Measurements from ENCODE around the gene RNU4-1.
A peak's percentile ranks its signal among the peaks of the same experiment; 100 is the strongest.

Gene RNU4-1

GRCh38 chr12:120265473-120266179 is 27.4 kb downstream of the RNU4-1 start, which contains the start of gene PXN:
Gene PXN, minus strand, starts transcription at chr12:120265730. Its CDS starts 101 bp downstream, at chr12:120265629.
- peak; percentile 96 for DNase-seq (ENCODE audit: extremely low spot score)

GRCh38 chr12:120264904-120265472 is 28.0 kb downstream of the RNU4-1 start:
- no peak for TF ChIP-seq CTCF (IDR thresholded peaks at IDR 0.05; ENCODE audit: control extremely low read depth, extremely low read depth, low read depth, missing control alignments)
- CTCF ChIA-PET: interaction anchor here (0.7 to 13.4 kb wide), 18 partner anchors 8 to 171 kb away, joined by 3 to 375 read pairs (median 6); partner anchors contain the start of genes RNU4-1, RPLP0 and SIRT4
- POLR2A ChIA-PET: interaction anchor here (2.4 to 3.0 kb wide), 2 partner anchors 26 to 64 kb away, joined by 21 to 29 read pairs; partner anchors contain the start of genes RNU4-1, RNU4-2 and RPLP0
- no peak for DNase-seq (ENCODE audit: extremely low spot score)

More at GRCh38 chr12:120265473-120266179, 27.4 kb downstream of the RNU4-1 start, which contains the start of gene PXN:
- ChIA-PET CTCF (interaction anchor here (0.7 to 13.4 kb wide), 19 partner anchors 8 to 171 kb away, joined by 3 to 375 read pairs (median 6); partner anchors contain the start of genes RNU4-1, RPLP0 and SIRT4), POLR2A (interaction anchor here (0.7 to 3.0 kb wide), 3 partner anchors 26 to 64 kb away, joined by 4 to 29 read pairs (median 21); partner anchors contain the start of genes RNU4-1, RNU4-2 and RPLP0)
- peak; percentile 78 for TF ChIP-seq CTCF (IDR thresholded peaks at IDR 0.05; ENCODE audit: control extremely low read depth, extremely low read depth, low read depth, missing control alignments)

- DNase-seq (ENCODE audit: extremely low spot score): no peak
- CTCF ChIA-PET: interaction anchor here (1.2 to 13.4 kb wide), 10 partner anchors 10 to 172 kb away, joined by 3 to 375 read pairs (median 23); partner anchors contain the start of genes RPLP0 and SIRT4
- no peak for TF ChIP-seq CTCF (IDR thresholded peaks at IDR 0.05; ENCODE audit: control extremely low read depth, extremely low read depth, low read depth, missing control alignments)
- POLR2A ChIA-PET: interaction anchor here (1.4 to 3.0 kb wide), 5 partner anchors 27 to 63 kb away, joined by 4 to 29 read pairs (median 19); partner anchors contain the start of genes RNU4-1, RNU4-2 and RPLP0
Measured at GRCh38 chr12:120264086-120264903, 28.7 kb downstream of the RNU4-1 start.

- no peak for DNase-seq (ENCODE audit: extremely low spot score)
- CTCF ChIA-PET: interaction anchor here (1.2 to 13.4 kb wide), 4 partner anchors 14 to 38 kb away, joined by 3 to 375 read pairs (median 74); partner anchors contain the start of gene SIRT4
- POLR2A ChIA-PET: interaction anchor here (1.4 to 3.0 kb wide), 3 partner anchors 28 to 63 kb away, joined by 4 to 19 read pairs (median 4); partner anchors contain the start of genes RNU4-1, RNU4-2 and RPLP0
- no peak for TF ChIP-seq CTCF (IDR thresholded peaks at IDR 0.05; ENCODE audit: control extremely low read depth, extremely low read depth, low read depth, missing control alignments)
Measured at GRCh38 chr12:120263748-120264085, 29.3 kb downstream of the RNU4-1 start.

- no peak for DNase-seq (ENCODE audit: extremely low spot score)
- CTCF ChIA-PET: interaction anchor here (1.2 to 13.4 kb wide), 5 partner anchors 14 to 39 kb away, joined by 3 to 375 read pairs (median 46); partner anchors contain the start of gene SIRT4
- TF ChIP-seq CTCF (IDR thresholded peaks at IDR 0.05; ENCODE audit: control extremely low read depth, extremely low read depth, low read depth, missing control alignments): no peak
- POLR2A ChIA-PET: interaction anchor here (1.4 to 3.0 kb wide), 3 partner anchors 29 to 62 kb away, joined by 4 to 19 read pairs (median 4); partner anchors contain the start of genes RNU4-1, RNU4-2 and RPLP0
Measured at GRCh38 chr12:120262852-120263747, 29.9 kb downstream of the RNU4-1 start.
